ENCODE measurements around the gene PAX8.
A peak's percentile ranks its signal among the peaks of the same experiment; 100 is the strongest.

PAX8 gene

GRCh38 chr2:113219092-113219441 is 59.7 kb downstream of the PAX8 start:
- no peak for DNase-seq (ENCODE audit: low read depth)
- H3K4me3 ChIP-seq (ENCODE audit: low read depth, low read length): no peak overlapping the region
- no peak for TF ChIP-seq CTCF (IDR thresholded peaks at IDR 0.05; ENCODE audit: low read depth, low read length, missing control alignments)
- in situ Hi-C loops (cut with HindIII; ENCODE audit: low sequenced_read_pairs): no loop called here

GRCh38 chr2:113218283-113219091 is 60.2 kb downstream of the PAX8 start:
- H3K4me3 ChIP-seq (ENCODE audit: low read depth, low read length): no peak overlapping the region
- no peak for DNase-seq (ENCODE audit: low read depth)
- in situ Hi-C loops (cut with HindIII; ENCODE audit: low sequenced_read_pairs): no loop called here
- no peak for TF ChIP-seq CTCF (IDR thresholded peaks at IDR 0.05; ENCODE audit: low read depth, low read length, missing control alignments)

- no peak overlapping the region for H3K4me3 ChIP-seq (ENCODE audit: low read depth, low read length)
- TF ChIP-seq CTCF (IDR thresholded peaks at IDR 0.05; ENCODE audit: low read depth, low read length, missing control alignments): no peak
- in situ Hi-C loops (cut with HindIII; ENCODE audit: low sequenced_read_pairs): no loop called here
- DNase-seq (ENCODE audit: low read depth): peak; percentile 66
Observed at GRCh38 chr2:113217455-113218282, 61.1 kb downstream of the PAX8 start.

GRCh38 chr2:113216891-113217454 is 61.7 kb downstream of the PAX8 start:
- no peak for TF ChIP-seq CTCF (IDR thresholded peaks at IDR 0.05; ENCODE audit: low read depth, low read length, missing control alignments)
- in situ Hi-C loops (cut with HindIII; ENCODE audit: low sequenced_read_pairs): no loop called here
- DNase-seq (ENCODE audit: low read depth): no peak
- H3K4me3 ChIP-seq (ENCODE audit: low read depth, low read length): no peak overlapping the region

GRCh38 chr2:113216321-113216720 is 62.4 kb downstream of the PAX8 start:
- H3K4me3 ChIP-seq (ENCODE audit: low read depth, low read length): no peak overlapping the region
- in situ Hi-C loops (cut with HindIII; ENCODE audit: low sequenced_read_pairs): no loop called here
- DNase-seq (ENCODE audit: low read depth): no peak
- TF ChIP-seq CTCF (IDR thresholded peaks at IDR 0.05; ENCODE audit: low read depth, low read length, missing control alignments): no peak

GRCh38 chr2:113215056-113215455 is 63.7 kb downstream of the PAX8 start:
- H3K4me3 ChIP-seq (ENCODE audit: low read depth, low read length): no peak overlapping the region
- in situ Hi-C loops (cut with HindIII; ENCODE audit: low sequenced_read_pairs): no loop called here
- DNase-seq (ENCODE audit: low read depth): no peak
- no peak for TF ChIP-seq CTCF (IDR thresholded peaks at IDR 0.05; ENCODE audit: low read depth, low read length, missing control alignments)
